Measurements from ENCODE around the gene DTX1.
A peak's percentile ranks its signal among the peaks of the same experiment; 100 is the strongest.

The DTX1 gene

GRCh38 chr12:113069751-113070116, 13.2 kb downstream of the DTX1 start:
- no peak for DNase-seq

- DNase-seq, result peak in 1 of 56 donors; percentile 11
Observed at GRCh38 chr12:113070117-113070906, 13.8 kb downstream of the DTX1 start.

- peak in 46 of 56 donors; percentile 18 to 89 (median 62) for DNase-seq
Observed at GRCh38 chr12:113071135-113072112, 14.9 kb downstream of the DTX1 start.

- no peak for DNase-seq
Observed at GRCh38 chr12:113072136-113072535, 15.6 kb downstream of the DTX1 start.

- DNase-seq, result no peak
Observed at GRCh38 chr12:113073586-113073985, 17.1 kb downstream of the DTX1 start.

GRCh38 chr12:113075137-113075683, 18.7 kb downstream of the DTX1 start:
- DNase-seq, result no peak

- DNase-seq, result no peak
Observed at GRCh38 chr12:113077057-113077858, 20.7 kb downstream of the DTX1 start.

GRCh38 chr12:113077859-113078255, 21.3 kb downstream of the DTX1 start:
- DNase-seq, result no peak

- no peak for DNase-seq
Observed at GRCh38 chr12:113081873-113082272, 25.3 kb downstream of the DTX1 start.

- no peak for DNase-seq
Observed at GRCh38 chr12:113082486-113083148, 26.1 kb downstream of the DTX1 start.

- DNase-seq, result no peak
Observed at GRCh38 chr12:113083863-113084435, 27.4 kb downstream of the DTX1 start.

GRCh38 chr12:113086249-113087164, 30.0 kb downstream of the DTX1 start:
- no peak for DNase-seq

- no peak for DNase-seq
Observed at GRCh38 chr12:113087193-113087592, 30.7 kb downstream of the DTX1 start.

GRCh38 chr12:113088037-113088436, 31.5 kb downstream of the DTX1 start:
- no peak for DNase-seq

- DNase-seq, result no peak
Observed at GRCh38 chr12:113088971-113089756, 32.6 kb downstream of the DTX1 start.

GRCh38 chr12:113089839-113090238, 33.3 kb downstream of the DTX1 start:
- no peak for DNase-seq

GRCh38 chr12:113090740-113091139, 34.2 kb downstream of the DTX1 start:
- DNase-seq, result peak in 24 of 56 donors; percentile 2 to 65 (median 28)

- DNase-seq, result no peak
Observed at GRCh38 chr12:113091506-113091905, 35.0 kb downstream of the DTX1 start.

Data from nucleus accumbens (tissue), 56 donors.